HG03175 (cell line): ENCODE measurements around the gene PMPCA.

Experiments
- ATAC-seq: cut with Tn5 transposase; IDR thresholded peaks from one replicate; pipeline ENCODE4 v1.9.1; 2021; ENCODE audit warnings: mild to moderate bottlenecking, moderate library complexity; ENCODE audit not compliant: unreplicated experiment

PMPCA gene

GRCh38 chr9:136372561-136373299 is 37.7 kb upstream of the PMPCA start:
- ATAC-seq: no peak

GRCh38 chr9:136373300-136374182 is 36.9 kb upstream of the PMPCA start, which contains the start of gene CARD9:
Gene CARD9, minus strand, starts transcription at chr9:136373669. Its CDS starts 1,591 bp downstream, at chr9:136372078.
- ATAC-seq: no peak

- ATAC-seq: no peak
Observed at GRCh38 chr9:136374183-136374575, 36.3 kb upstream of the PMPCA start.

- ATAC-seq: no peak
Observed at GRCh38 chr9:136375096-136375495, 35.4 kb upstream of the PMPCA start.

GRCh38 chr9:136376457-136376856 is 34.0 kb upstream of the PMPCA start:
- no peak for ATAC-seq

- ATAC-seq: no peak
Observed at GRCh38 chr9:136377341-136378169, 32.9 kb upstream of the PMPCA start.

GRCh38 chr9:136378170-136379002 is 32.1 kb upstream of the PMPCA start:
- no peak for ATAC-seq

- ATAC-seq: no peak
Observed at GRCh38 chr9:136379003-136379287, 31.5 kb upstream of the PMPCA start.

GRCh38 chr9:136379401-136379800 is 31.1 kb upstream of the PMPCA start:
- ATAC-seq: no peak

- no peak for ATAC-seq
Observed at GRCh38 chr9:136379891-136380290, 30.6 kb upstream of the PMPCA start.

- no peak for ATAC-seq
Observed at GRCh38 chr9:136380381-136380780, 30.1 kb upstream of the PMPCA start.

GRCh38 chr9:136381311-136381710 is 29.1 kb upstream of the PMPCA start:
- ATAC-seq: no peak

GRCh38 chr9:136381966-136382513 is 28.4 kb upstream of the PMPCA start:
- ATAC-seq: no peak

- no peak for ATAC-seq
Observed at GRCh38 chr9:136383436-136383835, 27.0 kb upstream of the PMPCA start.

- no peak for ATAC-seq
Observed at GRCh38 chr9:136385015-136385414, 25.4 kb upstream of the PMPCA start.

GRCh38 chr9:136386018-136386417 is 24.4 kb upstream of the PMPCA start:
- no peak for ATAC-seq

GRCh38 chr9:136387217-136387616 is 23.2 kb upstream of the PMPCA start:
- no peak for ATAC-seq

GRCh38 chr9:136389396-136389795 is 21.1 kb upstream of the PMPCA start:
- ATAC-seq: no peak

GRCh38 chr9:136391737-136392537 is 18.5 kb upstream of the PMPCA start:
- no peak for ATAC-seq
